GM18951 (cell line): ENCODE results near the gene FAT2.

Experiments used
- POLR2A ChIP-seq: IDR thresholded peaks from 4 replicates; pipeline ENCODE4 v1.6.1; 2011; ENCODE audit warnings: mild to moderate bottlenecking; ENCODE audit not compliant: insufficient read length, insufficient read depth; ENCODE audit errors: extremely low read depth
- in situ Hi-C: fragments of 300-500 bp; cut with MboI; formaldehyde crosslinking; loops from one replicate; pipeline ENCODE4 v1.12.0; 2022; ENCODE audit warnings: low sequenced_read_pairs, mixed read lengths, inconsistent platforms; ENCODE audit not compliant: unreplicated experiment

The FAT2 gene

DNA sequence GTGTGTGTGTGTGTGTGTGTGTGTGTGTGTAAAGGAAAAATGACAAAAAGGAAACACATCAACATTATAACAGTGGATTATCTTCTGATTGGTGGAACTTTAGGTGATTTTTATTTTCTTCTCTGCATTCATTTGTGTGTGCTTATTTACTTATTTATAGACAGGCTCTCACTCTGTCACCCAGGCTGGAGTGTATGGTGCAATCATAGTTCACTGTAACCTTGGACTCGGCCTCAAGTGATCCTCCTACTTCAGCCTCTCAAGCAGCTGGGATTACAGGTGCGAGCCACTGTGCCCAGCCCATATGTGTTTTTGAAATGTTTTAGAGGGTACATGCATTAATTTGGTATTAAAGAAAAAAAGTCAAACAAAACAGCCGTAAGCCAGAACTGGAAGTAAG lies 39.1 kb downstream of the FAT2 start:
- in situ Hi-C loops, result no loop called here
- no peak for TF ChIP-seq POLR2A

GRCh38 chr5:151550146-151550545 lies 41.0 kb downstream of the FAT2 start:
- no peak for TF ChIP-seq POLR2A

DNA sequence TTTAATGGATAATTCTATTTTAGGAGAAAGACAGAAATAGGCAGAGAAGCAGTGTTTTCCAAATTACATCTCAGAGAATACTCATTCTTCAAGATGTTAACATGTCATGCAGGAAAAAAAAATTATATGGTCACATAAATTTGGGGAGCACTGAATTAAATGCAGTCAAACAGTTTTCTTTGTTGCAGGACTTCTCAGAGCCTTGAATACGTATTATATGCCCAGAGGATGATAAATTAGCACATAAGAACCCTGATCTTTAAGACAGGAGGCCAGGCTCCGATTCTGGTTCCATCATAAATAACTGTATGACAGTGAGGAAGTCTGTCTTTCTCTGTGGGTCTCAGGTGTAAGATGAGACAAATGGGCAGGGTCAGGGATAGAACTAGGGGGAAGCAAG lies 41.4 kb downstream of the FAT2 start:
- in situ Hi-C loops, result no loop called here
- TF ChIP-seq POLR2A, result no peak

More at GRCh38 chr5:151550146-151550545, 41.0 kb downstream of the FAT2 start:
- in situ Hi-C loops, result no loop called here

DNA sequence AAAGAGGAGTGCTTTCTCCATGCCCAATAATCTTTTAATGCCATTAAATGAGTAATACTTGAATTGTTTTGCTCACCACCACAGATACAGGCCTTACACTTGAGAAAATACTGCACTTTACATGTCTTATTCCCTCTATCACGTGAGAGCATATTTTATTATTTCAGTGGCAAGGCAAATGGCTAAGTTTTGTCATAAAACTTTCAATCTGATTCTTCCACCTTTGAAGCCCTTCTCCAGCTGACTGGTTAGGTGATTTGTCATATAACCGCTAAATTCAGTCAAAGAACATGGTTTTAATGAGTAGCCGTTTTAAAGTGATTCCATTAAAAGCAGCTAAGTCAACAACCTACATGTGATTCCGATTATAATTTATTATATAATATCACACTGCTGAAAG lies 43.8 kb downstream of the FAT2 start:
- in situ Hi-C loops, result no loop called here
- TF ChIP-seq POLR2A, result no peak

GRCh38 chr5:151541571-151541970 lies 49.6 kb downstream of the FAT2 start:
- TF ChIP-seq POLR2A, result no peak
- in situ Hi-C loops, result no loop called here
